HG03064 (cell line): ENCODE results near the gene XXYLT1.

Experiments
- ATAC-seq: cut with Tn5 transposase; IDR thresholded peaks from one replicate; pipeline ENCODE4 v1.9.1; 2021; ENCODE audit warnings: low read depth; ENCODE audit not compliant: unreplicated experiment

XXYLT1 gene

GRCh38 chr3:195268576-195269309 is 2.2 kb downstream of the XXYLT1 start:
- ATAC-seq, result no peak

- ATAC-seq, result no peak
Observed at GRCh38 chr3:195267096-195267495, 3.9 kb downstream of the XXYLT1 start.

GRCh38 chr3:195266428-195266827 is 4.5 kb downstream of the XXYLT1 start:
- no peak for ATAC-seq

DNA sequence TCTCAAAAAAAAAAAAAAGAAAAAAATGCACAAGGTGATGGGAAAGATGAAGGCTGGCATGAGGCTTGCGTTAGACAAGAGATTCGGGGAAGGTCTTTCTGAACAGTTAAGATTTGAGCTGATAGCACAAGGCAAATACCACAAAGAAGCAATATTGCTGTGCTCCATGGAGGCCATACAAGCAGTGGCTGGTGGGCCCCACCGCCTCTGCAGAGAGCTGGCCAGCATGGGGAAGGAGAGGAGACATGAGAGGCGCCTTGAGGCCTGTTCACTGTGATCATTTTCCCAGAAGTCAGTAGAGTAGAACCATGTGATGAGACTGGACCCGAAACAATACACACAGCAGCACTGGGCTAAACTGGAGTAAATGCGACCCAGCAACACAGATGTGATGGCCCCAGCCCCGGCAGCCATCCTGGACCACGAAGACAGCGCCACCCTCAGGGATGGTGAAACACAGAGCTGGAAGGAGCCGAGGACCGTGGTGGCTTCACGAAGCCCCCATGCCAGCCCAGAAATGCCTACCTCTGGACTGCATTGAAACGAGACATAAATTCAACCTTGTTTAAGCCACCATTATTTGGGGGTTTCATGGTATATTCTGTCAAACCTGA is 5.5 kb downstream of the XXYLT1 start:
- no peak for ATAC-seq

DNA sequence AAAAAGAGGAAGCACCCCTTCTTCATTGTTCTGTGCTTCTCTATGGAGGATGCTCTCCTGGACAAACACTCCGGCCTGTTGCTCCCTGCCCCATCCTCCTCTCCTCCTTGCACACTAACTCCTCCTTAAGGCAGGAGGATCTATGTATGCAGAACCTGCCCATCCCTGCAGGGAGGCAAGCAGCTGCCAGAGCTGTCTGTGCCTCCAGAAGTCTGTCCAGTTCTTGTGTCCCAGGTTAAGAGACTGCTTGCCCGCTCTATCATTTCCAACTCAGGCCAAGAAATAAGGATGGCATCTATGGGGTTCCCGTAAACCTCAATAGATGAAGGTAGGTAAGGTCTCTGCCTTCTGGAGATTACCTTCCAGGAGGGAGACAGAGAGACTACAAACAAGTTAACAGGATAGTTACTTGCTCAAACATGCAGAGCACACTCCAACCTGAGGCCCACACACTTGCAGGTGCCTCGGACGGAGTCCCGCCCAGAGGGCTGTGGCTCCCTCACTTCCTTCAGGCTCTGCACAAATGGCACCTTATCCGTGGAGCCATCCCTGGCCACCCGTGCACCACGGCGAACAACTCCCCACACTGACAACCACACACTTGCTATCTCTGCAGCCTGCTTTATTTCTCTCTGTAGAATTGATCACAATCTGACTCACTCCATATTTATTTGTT is 6.9 kb downstream of the XXYLT1 start:
- ATAC-seq, result no peak

GRCh38 chr3:195263193-195263924 is 7.6 kb downstream of the XXYLT1 start:
- ATAC-seq, result no peak

DNA sequence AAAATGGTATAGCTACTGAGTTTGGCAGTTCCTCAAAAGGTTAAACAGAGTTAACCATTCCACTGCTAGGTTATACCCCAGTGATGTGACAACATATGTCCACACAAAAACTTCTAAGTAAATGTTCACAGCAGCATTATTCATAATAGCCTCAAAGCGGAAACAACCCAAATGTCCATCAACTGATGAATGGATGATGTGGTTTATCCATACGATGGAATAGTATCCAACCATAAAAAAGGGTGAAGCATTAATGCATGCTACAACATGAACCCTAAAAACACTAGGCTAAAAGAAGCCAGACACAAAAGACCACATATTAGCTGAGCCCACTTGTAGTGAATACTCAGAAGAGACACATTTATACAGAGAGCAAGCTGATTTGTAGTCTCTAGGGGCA is 9.0 kb downstream of the XXYLT1 start:
- no peak for ATAC-seq

- ATAC-seq, result peak; percentile 3
Observed at GRCh38 chr3:195260280-195260905, 10.6 kb downstream of the XXYLT1 start.

- ATAC-seq, result peak; percentile 72
Observed at GRCh38 chr3:195259475-195260279, 11.3 kb downstream of the XXYLT1 start.

- peak; percentile 6 for ATAC-seq
Observed at GRCh38 chr3:195259154-195259474, 11.8 kb downstream of the XXYLT1 start.

- ATAC-seq, result no peak
Observed at GRCh38 chr3:195258449-195259153, 12.4 kb downstream of the XXYLT1 start.

- no peak for ATAC-seq
Observed at GRCh38 chr3:195257454-195258448, 13.2 kb downstream of the XXYLT1 start.

GRCh38 chr3:195256639-195257453 is 14.1 kb downstream of the XXYLT1 start:
- no peak for ATAC-seq

DNA sequence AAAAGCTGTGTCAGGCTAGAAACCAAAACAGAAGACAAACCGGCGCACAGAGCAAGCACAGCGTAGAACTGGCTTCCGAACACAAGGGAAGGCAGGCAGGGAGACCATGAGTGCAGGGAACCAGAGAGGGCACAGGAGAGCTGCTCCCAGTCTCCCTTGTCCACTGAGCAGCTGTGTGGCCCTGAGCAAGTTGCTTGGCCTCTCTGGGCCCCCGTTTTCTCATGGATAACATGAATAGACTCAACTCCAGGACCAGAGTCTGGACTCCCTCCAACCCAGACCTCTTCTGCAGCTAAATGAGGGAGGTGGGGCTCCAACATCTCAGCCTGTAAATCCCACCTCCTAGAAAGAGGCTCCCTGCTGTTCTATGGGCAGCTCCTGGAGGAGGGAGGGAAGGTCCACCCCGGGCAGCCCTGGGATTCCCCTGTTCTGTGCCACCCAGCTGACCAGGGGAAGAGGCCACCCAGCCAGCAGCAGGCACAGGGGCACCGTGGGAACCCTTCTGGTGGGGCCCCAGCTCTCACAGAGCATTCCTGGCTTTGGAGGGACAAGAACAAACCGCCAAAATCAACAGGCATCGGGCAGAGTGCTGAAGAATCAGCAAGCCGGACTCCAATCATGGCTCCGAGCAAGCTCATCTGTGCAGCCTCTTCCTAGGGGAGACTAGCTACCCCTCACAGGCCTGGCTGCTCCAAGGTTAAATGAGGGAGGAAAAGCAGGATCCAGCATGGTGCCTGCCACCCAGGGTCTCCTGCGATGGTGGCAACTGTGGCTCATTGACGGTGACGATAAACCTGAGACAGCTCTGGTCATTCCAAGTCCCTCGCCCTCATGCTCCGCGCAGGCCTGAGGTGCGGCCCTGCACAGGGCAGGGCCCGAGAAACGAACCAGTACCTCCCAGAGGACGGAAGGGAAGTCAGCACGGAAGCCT is 15.1 kb downstream of the XXYLT1 start:
- ATAC-seq, result no peak

DNA sequence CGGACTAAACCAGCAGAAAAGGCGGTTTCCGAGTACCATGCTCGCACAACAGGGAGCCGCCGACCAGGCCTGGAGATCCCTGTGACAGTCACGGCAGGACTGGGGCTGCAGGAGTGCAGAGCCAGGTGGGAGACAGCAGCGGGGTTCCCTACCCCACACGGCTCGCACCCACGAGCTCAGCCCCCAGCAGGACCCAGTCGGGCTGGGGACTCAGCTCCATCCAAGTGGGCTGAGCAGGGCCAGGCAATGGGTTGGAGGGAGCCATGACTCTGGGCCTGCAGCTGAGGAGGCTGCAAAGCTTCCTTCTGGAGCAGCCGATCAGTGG is 15.8 kb downstream of the XXYLT1 start:
- ATAC-seq, result no peak

GRCh38 chr3:195254454-195255175 is 16.3 kb downstream of the XXYLT1 start:
- no peak for ATAC-seq
